HCT116 (cell line): ENCODE data around the gene RAB40C.

ENCODE experiments used
- EGR1 ChIP-seq: IDR thresholded peaks from 2 replicates; pipeline ENCODE4 v1.6.1; 2012; ENCODE audit warnings: low read depth
- POLR2A ChIP-seq: IDR thresholded peaks from 2 replicates; pipeline ENCODE4 v1.7.0; 2011; ENCODE audit warnings: borderline replicate concordance; ENCODE audit not compliant: insufficient read depth, insufficient read length; ENCODE audit errors: extremely low read depth
- RAD21 ChIP-seq: IDR thresholded peaks from 2 replicates; pipeline ENCODE4 v1.6.1; 2012; ENCODE audit warnings: low read depth, mild to moderate bottlenecking
- TF ChIP-seq, protein P1 (sequence below), 3 experiments: fragments of 200-600 bp in 1 of 3; sonication (generic) in 1 of 3; IDR thresholded peaks in 2 of 3; conservative IDR thresholded peaks in 1 of 3; 2 replicates each; pipeline ENCODE4 v1.5.1; 2012 to 2017; ENCODE audit warnings: low read depth in 2 of 3, low read length in 2 of 3, antibody characterized with exemption in 1 of 3, borderline replicate concordance in 1 of 3, control low read depth in 1 of 3, mild to moderate bottlenecking in 1 of 3, mixed read lengths in 1 of 3, mixed run types in 1 of 3, moderate library complexity in 1 of 3; ENCODE audit not compliant: insufficient read depth in 1 of 3

DNA sequence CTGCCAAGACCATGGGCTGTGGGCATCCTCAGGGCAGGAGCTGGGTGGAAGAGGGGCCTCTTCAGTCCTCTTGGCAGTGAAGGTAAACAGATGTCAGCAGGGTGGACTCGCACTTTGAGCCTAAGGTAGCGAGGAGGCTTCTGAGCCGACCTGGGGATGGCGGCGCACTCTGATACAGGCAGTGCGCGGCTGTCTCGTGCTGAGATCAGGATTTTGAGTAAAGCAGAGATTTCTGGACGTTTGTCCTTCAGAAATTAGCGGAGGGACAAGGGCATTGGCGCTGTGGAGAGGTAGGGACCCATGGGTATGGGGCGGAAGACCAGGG lies 6.8 kb downstream of the RAB40C start:
- TF ChIP-seq POLR2A, result no peak
- TF ChIP-seq RAD21, result no peak
- no peak for TF ChIP-seq EGR1
- TF ChIP-seq, protein P1, sequence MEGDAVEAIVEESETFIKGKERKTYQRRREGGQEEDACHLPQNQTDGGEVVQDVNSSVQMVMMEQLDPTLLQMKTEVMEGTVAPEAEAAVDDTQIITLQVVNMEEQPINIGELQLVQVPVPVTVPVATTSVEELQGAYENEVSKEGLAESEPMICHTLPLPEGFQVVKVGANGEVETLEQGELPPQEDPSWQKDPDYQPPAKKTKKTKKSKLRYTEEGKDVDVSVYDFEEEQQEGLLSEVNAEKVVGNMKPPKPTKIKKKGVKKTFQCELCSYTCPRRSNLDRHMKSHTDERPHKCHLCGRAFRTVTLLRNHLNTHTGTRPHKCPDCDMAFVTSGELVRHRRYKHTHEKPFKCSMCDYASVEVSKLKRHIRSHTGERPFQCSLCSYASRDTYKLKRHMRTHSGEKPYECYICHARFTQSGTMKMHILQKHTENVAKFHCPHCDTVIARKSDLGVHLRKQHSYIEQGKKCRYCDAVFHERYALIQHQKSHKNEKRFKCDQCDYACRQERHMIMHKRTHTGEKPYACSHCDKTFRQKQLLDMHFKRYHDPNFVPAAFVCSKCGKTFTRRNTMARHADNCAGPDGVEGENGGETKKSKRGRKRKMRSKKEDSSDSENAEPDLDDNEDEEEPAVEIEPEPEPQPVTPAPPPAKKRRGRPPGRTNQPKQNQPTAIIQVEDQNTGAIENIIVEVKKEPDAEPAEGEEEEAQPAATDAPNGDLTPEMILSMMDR (IDR thresholded peaks at IDR 0.05 in 2 of 3, conservative IDR thresholded peaks at IDR 0.05 in 1 of 3; ENCODE audit: borderline replicate concordance in 1 of 3, insufficient read depth in 1 of 3, low read depth in 2 of 3, low read length in 2 of 3), result no peak
